ENCODE results near the gene CCDC179. TPM values are rescaled to one million over a fixed set of nuclear protein-coding genes. Genes with fewer than 3 reads are reported as not detected.

The CCDC179 gene
- not detected in 2 replicates for total RNA-seq

DNA sequence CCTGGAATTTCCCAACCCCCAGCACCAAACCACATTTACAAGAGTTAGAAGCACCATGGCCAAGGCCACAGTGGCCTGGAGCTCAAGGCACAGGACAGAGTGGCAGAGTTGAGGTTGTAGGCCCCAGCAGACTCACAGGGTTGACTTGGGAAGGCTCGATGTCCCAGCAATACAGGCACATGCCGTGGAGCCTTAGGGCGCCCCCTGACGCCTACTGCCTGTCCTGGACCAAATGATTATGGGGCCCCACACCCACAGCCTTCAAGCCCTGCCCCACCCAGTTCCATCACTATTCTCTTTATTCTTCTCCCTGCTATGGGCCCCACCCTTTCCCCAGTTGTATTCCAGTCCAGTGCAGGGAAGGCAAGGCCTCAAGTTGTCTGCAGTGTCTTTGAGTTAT is at the start of gene CCDC179:
Gene CCDC179, minus strand, starts transcription at position 234 of the 400 bp plus-strand sequence. Its CDS starts 53 bp downstream, at position 181.
- Mint-ChIP-seq H3K27me3 (ENCODE audit: low read depth) (no peaks in the 10 kb centered on the region), H3K27ac (no peak within 1 kb of the TSS)
- intact Hi-C loops (cut with micrococcal nuclease), result no loop called here

DNA sequence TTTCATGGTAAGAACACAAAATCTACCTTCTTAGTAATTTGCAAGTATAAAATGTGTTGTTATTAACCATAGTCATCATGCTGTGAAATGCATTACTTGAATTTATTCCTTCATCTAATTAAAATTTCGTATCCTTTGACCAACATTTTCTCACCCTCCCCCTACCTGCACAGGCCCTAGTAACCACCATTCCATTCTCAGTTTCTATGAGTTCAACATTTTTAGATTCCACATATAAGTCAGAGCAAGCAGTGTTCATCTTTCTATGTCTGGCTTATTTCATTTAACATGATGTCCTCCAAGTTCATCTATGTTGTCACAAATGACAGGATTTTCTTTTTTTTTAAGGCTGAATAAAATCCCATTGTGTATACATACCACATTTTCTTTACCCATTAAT is 43.5 kb upstream of the CCDC179 start:
- no peak overlapping the region for H3K4me3 Mint-ChIP-seq (ENCODE audit: low read depth)
- intact Hi-C loops (cut with micrococcal nuclease), result no loop called here
- H3K4me1 Mint-ChIP-seq (ENCODE audit: low read depth), result no peaks in the 10 kb centered on the region
- H3K36me3 Mint-ChIP-seq (ENCODE audit: low read depth), result no peaks in the 10 kb centered on the region
- H3K27me3 Mint-ChIP-seq (ENCODE audit: low read depth), result no peaks in the 10 kb centered on the region
- no peak for DNase-seq (ENCODE audit: low spot score)
- H3K9me3 Mint-ChIP-seq, result no peaks in the 10 kb centered on the region
- H3K27ac Mint-ChIP-seq, result no peak overlapping the region

More for the DNA sequence above, at the start of gene CCDC179:
- Mint-ChIP-seq H3K36me3 (ENCODE audit: low read depth) (no peaks in the 10 kb centered on the region), H3K9me3 (no peaks in the 10 kb centered on the region), H3K4me3 (ENCODE audit: low read depth) (no peak within 1 kb of the TSS), H3K4me1 (ENCODE audit: low read depth) (no peaks in the 10 kb centered on the region)
- DNase-seq (ENCODE audit: low spot score), result no peak

DNA sequence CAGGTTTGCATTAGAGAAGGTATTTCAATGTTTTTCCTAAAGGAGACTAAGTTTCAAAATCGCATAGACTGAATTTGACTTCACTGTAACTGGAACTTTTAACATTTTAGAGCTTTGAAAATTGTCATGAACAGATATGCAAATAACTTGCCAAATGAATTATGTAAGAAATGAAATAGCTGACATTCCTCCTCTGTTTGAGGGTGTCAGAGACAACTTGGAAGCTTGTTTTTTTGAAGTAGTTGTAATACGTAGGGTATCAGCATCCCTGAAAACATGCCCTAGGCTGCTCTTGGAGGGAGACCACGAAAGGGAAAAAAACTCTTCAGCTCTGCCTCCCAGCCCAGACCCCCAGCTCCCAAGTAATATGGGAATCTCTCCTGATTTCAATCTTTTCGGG is 41.3 kb upstream of the CCDC179 start:
- H3K36me3 Mint-ChIP-seq (ENCODE audit: low read depth), result no peaks in the 10 kb centered on the region
- no peak overlapping the region for H3K4me3 Mint-ChIP-seq (ENCODE audit: low read depth)
- no peak overlapping the region for H3K27ac Mint-ChIP-seq
- H3K27me3 Mint-ChIP-seq (ENCODE audit: low read depth), result no peaks in the 10 kb centered on the region
- no peaks in the 10 kb centered on the region for H3K4me1 Mint-ChIP-seq (ENCODE audit: low read depth)
- no peaks in the 10 kb centered on the region for H3K9me3 Mint-ChIP-seq
- DNase-seq (ENCODE audit: low spot score), result no peak
- intact Hi-C loops (cut with micrococcal nuclease), result no loop called here

DNA sequence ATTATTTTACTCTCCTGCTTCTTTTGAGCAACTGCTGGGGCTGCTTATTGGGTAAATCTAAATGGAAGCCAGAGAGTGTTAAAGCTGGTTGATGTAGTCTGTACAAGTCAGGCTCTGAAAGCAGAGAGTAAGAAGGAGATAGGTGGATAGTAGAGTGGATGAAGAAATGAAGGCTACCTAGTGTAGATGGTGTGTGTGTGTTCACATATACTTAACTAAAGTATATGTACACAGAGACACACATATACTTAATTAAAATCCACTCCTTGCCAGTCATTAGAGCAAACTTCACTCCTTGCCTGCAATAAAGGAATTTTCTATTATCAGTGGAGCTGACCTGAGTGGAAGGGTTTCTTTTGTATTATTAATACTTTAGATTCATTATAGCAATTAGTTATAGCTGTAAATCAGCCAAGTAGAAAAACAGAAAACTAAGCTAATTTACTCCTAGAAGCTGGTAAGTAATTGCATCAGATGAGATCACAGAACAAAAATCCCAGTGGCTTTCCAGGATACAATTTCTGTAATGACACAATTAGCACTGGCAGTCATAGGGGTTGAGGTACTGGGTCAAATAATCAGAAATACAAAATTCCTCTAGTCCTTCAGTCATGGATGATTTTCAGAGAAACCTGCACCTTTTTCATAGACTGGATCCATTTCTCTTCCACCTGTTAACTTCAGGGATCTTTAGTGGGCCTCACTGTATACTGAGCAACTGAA is 40.7 kb upstream of the CCDC179 start:
- no peak for DNase-seq (ENCODE audit: low spot score)
- Mint-ChIP-seq H3K4me3 (ENCODE audit: low read depth) (no peak overlapping the region), H3K4me1 (ENCODE audit: low read depth) (no peaks in the 10 kb centered on the region), H3K9me3 (no peaks in the 10 kb centered on the region), H3K27ac (no peak overlapping the region), H3K36me3 (ENCODE audit: low read depth) (no peaks in the 10 kb centered on the region), H3K27me3 (ENCODE audit: low read depth) (no peaks in the 10 kb centered on the region)
- intact Hi-C loops (cut with micrococcal nuclease), result no loop called here

DNA sequence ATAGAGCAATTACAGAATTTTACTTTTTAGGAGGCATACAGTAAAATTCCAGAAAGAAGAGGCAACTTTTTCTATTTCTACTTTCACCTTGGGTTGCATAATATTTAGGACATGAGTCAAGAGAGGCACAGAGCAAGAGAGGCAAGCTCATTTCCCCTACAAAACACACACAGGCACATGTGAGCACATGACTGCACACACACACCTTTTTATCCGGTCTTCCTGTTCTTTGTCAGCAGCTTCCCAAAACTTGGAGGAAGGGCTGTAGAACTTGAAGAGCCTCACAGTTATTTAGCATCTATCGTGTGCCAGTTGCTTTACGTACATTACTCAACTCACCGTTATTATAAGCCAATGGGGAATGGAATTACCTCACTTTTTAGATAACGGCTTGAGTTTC is 37.8 kb upstream of the CCDC179 start:
- Mint-ChIP-seq H3K27me3 (ENCODE audit: low read depth) (no peaks in the 10 kb centered on the region), H3K9me3 (no peaks in the 10 kb centered on the region), H3K27ac (no peak overlapping the region), H3K4me1 (ENCODE audit: low read depth) (no peaks in the 10 kb centered on the region), H3K4me3 (ENCODE audit: low read depth) (no peak overlapping the region), H3K36me3 (ENCODE audit: low read depth) (no peaks in the 10 kb centered on the region)
- intact Hi-C loops (cut with micrococcal nuclease), result no loop called here
- no peak for DNase-seq (ENCODE audit: low spot score)

DNA sequence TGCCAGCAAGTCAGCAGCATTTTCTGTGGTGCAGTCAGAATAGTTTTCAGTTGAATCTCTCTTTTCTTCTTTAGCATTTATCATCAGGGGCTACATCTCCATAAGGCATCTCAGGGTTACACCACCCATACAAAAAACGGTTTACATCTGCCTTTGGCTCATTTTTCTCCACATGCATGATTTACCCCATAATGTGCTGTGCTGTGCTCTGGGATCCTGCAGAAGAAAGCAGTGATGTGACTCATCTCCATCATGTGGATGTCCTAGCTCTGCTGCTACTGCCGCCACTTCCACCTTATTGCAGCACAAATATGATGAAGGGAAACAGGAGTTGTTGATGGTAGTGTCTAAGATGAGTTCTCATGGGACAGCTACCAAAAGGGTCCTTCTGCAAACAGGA is 30.0 kb upstream of the CCDC179 start:
- Mint-ChIP-seq H3K27ac (no peak overlapping the region), H3K27me3 (ENCODE audit: low read depth) (no peaks in the 10 kb centered on the region), H3K36me3 (ENCODE audit: low read depth) (no peaks in the 10 kb centered on the region), H3K9me3 (no peaks in the 10 kb centered on the region), H3K4me3 (ENCODE audit: low read depth) (no peak overlapping the region), H3K4me1 (ENCODE audit: low read depth) (no peaks in the 10 kb centered on the region)
- intact Hi-C loops (cut with micrococcal nuclease), result no loop called here
- no peak for DNase-seq (ENCODE audit: low spot score)

DNA sequence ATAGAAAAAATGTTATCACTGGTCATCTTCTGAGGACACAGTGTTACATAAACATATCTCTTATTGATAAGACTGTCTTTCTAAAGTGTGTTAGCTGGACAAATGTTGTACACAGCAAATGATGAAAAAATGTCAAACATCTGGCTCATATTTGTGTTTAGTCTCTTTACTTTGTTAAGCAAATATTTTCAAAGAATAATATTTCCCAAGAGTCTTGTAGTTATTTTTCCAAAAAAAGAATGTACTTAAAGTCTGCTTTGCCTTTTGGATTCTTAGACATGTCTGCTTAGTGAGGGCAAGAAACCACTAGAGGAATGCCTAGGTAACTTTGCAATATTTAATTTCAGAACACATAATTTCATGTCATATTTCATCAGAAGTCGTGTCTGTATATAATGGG is 23.9 kb upstream of the CCDC179 start:
- DNase-seq (ENCODE audit: low spot score), result no peak
- no peaks in the 10 kb centered on the region for H3K36me3 Mint-ChIP-seq (ENCODE audit: low read depth)
- H3K4me1 Mint-ChIP-seq (ENCODE audit: low read depth), result no peaks in the 10 kb centered on the region
- intact Hi-C loops (cut with micrococcal nuclease), result no loop called here
- no peaks in the 10 kb centered on the region for H3K9me3 Mint-ChIP-seq
- H3K27ac Mint-ChIP-seq, result no peak overlapping the region
- H3K27me3 Mint-ChIP-seq (ENCODE audit: low read depth), result no peaks in the 10 kb centered on the region
- H3K4me3 Mint-ChIP-seq (ENCODE audit: low read depth), result no peak overlapping the region

DNA sequence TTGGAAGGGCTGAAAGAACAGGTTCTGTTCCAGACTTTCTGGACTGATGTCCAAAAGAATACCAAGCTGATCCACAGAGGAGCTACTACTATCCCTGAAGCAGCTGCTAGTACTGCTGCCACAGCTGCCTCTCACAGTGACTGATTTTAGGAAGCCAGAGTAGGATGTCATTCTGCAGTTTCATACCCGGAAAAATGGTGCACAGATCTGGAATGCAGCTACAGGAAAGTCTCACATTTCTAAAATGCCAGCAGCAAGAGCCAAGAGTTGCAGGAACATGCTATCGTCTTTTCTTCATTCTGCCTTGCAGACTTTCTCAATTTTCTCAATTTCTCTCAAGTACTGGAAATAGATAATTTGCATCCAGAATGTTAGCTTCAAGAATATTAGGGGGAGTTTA is 19.4 kb upstream of the CCDC179 start:
- no peaks in the 10 kb centered on the region for H3K27me3 Mint-ChIP-seq (ENCODE audit: low read depth)
- H3K4me3 Mint-ChIP-seq (ENCODE audit: low read depth), result no peak overlapping the region
- no peak for DNase-seq (ENCODE audit: low spot score)
- no peak overlapping the region for H3K27ac Mint-ChIP-seq
- no peaks in the 10 kb centered on the region for H3K4me1 Mint-ChIP-seq (ENCODE audit: low read depth)
- intact Hi-C loops (cut with micrococcal nuclease), result no loop called here
- no peaks in the 10 kb centered on the region for H3K36me3 Mint-ChIP-seq (ENCODE audit: low read depth)
- no peaks in the 10 kb centered on the region for H3K9me3 Mint-ChIP-seq

DNA sequence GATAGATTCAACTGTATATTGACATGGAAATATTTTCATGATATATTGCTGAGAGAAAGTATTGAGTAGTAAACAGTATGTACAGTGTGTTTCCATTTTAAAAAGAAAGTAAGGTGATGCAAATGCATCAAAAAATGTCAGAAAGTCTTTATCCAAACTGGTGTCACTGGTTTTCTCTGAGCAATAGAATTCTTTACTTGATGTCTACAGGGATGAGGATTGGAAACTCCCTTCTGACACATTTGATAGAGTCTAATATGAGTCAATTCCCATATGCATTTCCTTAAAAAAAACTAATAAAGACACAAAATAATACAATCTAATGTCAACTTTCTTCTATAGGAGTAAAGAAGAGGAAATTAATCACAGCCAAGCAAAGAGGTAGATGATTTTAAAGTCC is 18.3 kb upstream of the CCDC179 start:
- no peaks in the 10 kb centered on the region for H3K36me3 Mint-ChIP-seq (ENCODE audit: low read depth)
- H3K4me3 Mint-ChIP-seq (ENCODE audit: low read depth), result no peak overlapping the region
- intact Hi-C loops (cut with micrococcal nuclease), result no loop called here
- DNase-seq (ENCODE audit: low spot score), result no peak
- H3K27ac Mint-ChIP-seq, result no peak overlapping the region
- H3K4me1 Mint-ChIP-seq (ENCODE audit: low read depth), result no peaks in the 10 kb centered on the region
- H3K27me3 Mint-ChIP-seq (ENCODE audit: low read depth), result no peaks in the 10 kb centered on the region
- H3K9me3 Mint-ChIP-seq, result no peaks in the 10 kb centered on the region

DNA sequence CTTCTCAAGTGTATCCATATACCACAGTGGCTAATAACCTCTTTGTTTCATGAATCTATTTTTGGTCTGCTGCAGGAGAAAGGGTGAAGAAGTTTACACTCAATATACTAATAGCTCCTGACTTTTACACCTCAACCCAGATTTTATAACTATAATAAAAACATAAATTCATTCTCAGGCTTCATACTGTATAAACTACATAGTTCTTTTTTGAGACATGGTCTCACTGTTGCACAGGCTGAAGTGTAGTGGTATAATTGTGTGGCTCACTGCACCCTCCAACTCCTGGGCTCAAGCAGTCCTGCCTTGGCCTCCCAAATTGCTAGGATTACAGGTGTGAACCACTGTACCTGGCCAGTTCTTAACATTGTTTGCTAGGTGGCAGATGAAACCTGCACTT is 17.8 kb upstream of the CCDC179 start:
- no peaks in the 10 kb centered on the region for H3K36me3 Mint-ChIP-seq (ENCODE audit: low read depth)
- intact Hi-C loops (cut with micrococcal nuclease), result no loop called here

DNA sequence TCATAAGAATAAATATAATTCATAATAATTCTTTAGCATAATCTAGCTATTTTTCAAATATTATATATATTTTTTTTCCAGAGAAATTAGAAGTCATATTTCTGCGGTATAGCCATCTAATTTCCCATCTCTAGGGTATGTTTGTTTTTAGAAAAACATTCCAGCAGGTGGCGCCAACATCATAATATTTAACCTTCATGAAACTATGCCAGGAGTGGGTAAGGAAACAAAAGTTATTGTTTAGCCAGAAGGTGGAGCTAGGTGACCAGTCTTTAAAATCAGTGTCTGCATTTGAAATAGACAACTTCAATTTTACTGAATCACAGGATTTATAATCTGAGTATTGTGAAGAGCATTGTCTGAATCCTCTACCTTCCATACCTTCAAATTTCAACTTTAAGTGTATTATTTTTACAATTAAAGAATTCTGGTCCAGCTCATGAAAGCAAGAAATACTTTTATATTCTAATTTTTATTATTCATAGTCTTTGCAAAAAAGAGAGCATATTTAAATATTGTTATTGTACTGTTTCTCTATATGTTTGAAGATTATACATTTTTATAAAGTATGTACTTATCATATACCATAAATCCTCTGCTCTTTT is 15.7 kb upstream of the CCDC179 start:
- Mint-ChIP-seq H3K9me3 (no peaks in the 10 kb centered on the region), H3K27ac (no peak overlapping the region), H3K4me3 (ENCODE audit: low read depth) (no peak overlapping the region), H3K27me3 (ENCODE audit: low read depth) (no peaks in the 10 kb centered on the region), H3K36me3 (ENCODE audit: low read depth) (no peaks in the 10 kb centered on the region), H3K4me1 (ENCODE audit: low read depth) (no peaks in the 10 kb centered on the region)
- intact Hi-C loops (cut with micrococcal nuclease), result no loop called here
- peak; percentile 37 for DNase-seq (ENCODE audit: low spot score)

More for the DNA sequence above, 17.8 kb upstream of the CCDC179 start:
- H3K27ac Mint-ChIP-seq, result no peak overlapping the region
- no peak for DNase-seq (ENCODE audit: low spot score)
- H3K4me3 Mint-ChIP-seq (ENCODE audit: low read depth), result no peak overlapping the region
- no peaks in the 10 kb centered on the region for H3K27me3 Mint-ChIP-seq (ENCODE audit: low read depth)
- H3K4me1 Mint-ChIP-seq (ENCODE audit: low read depth), result no peaks in the 10 kb centered on the region
- no peaks in the 10 kb centered on the region for H3K9me3 Mint-ChIP-seq

DNA sequence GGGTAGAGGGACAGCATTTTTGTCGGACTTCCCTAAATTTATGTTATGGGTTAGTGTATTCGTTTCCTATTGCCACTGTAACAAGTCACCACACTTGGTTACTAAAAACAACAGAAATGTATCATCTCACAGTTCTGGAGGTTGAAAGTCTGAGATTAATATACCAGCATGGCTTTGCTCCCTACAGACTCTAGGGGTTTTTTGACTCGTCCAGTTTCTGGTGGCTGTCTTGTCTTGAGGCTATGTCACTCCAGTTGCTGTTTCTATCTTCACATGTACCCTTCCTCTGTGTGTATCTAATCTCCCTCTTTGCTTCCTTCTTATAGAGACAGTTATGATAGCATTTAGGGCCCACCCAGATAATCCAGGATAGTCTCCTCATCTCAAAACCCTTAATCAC is 9.1 kb upstream of the CCDC179 start:
- H3K4me3 Mint-ChIP-seq (ENCODE audit: low read depth), result no peak overlapping the region
- intact Hi-C loops (cut with micrococcal nuclease), result no loop called here
- no peaks in the 10 kb centered on the region for H3K27me3 Mint-ChIP-seq (ENCODE audit: low read depth)
- no peaks in the 10 kb centered on the region for H3K4me1 Mint-ChIP-seq (ENCODE audit: low read depth)
- no peaks in the 10 kb centered on the region for H3K9me3 Mint-ChIP-seq
- no peaks in the 10 kb centered on the region for H3K36me3 Mint-ChIP-seq (ENCODE audit: low read depth)
- no peak overlapping the region for H3K27ac Mint-ChIP-seq
- no peak for DNase-seq (ENCODE audit: low spot score)

DNA sequence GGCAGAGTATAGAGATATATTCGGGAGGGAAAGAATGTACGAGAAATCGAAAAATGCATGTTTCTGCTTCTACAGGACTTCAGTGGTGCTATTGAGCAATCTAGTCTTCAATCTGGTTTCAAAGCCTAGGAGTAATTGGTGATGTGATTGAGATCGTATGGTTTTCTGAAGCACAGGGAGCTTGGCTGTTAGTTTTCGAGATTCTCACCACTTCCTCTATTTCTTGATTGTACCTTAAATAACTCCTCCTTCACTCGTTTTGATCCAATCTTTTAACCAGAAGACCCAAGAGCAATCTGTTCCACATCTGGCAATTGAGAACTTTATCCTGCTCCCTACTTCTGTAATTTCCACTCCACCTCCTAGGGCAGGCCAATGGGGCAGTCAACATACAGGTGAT is 518 bp downstream of the CCDC179 start:
- no peaks in the 10 kb centered on the region for H3K9me3 Mint-ChIP-seq

More for the DNA sequence above, 518 bp downstream of the CCDC179 start:
- intact Hi-C loops (cut with micrococcal nuclease), result no loop called here
- no peaks in the 10 kb centered on the region for H3K27me3 Mint-ChIP-seq (ENCODE audit: low read depth)
- no peak for DNase-seq (ENCODE audit: low spot score)
- no peaks in the 10 kb centered on the region for H3K4me1 Mint-ChIP-seq (ENCODE audit: low read depth)
- no peak overlapping the region for H3K27ac Mint-ChIP-seq
- no peaks in the 10 kb centered on the region for H3K36me3 Mint-ChIP-seq (ENCODE audit: low read depth)
- H3K4me3 Mint-ChIP-seq (ENCODE audit: low read depth), result no peak overlapping the region
